GM23338 (cell line): Measurements from ENCODE around the gene MATCAP1. TPM values are rescaled to one million over a fixed set of nuclear protein-coding genes. Genes with fewer than 3 reads are reported as not detected.

Experiments used
- ATAC-seq: fragments of 200-7000 bp; cut with Tn5 transposase; 3 replicates; pipeline ENCODE4 v1.9.1; 2020
- DNase-seq: peaks from one replicate; pipeline ENCODE4 v3.0.0-alpha.2; 2015; ENCODE audit warnings: low spot score
- H2AFZ ChIP-seq: fragments of 200-600 bp; sonication (generic); 2 replicates; pipeline ENCODE4 v1.8.0; 2016; ENCODE audit warnings: antibody characterized with exemption, mild to moderate bottlenecking, moderate library complexity
- H3F3A ChIP-seq: fragments of 200-600 bp; sonication (generic); replicated peaks from 2 replicates; pipeline ENCODE4 v1.8.0; 2017; ENCODE audit warnings: antibody characterized with exemption, mixed run types, low read depth
- H3K27ac ChIP-seq: fragments of 200-600 bp; sonication (generic); 2 replicates; pipeline ENCODE4 v1.6.1; 2016; ENCODE audit warnings: low read depth
- H3K27me3 ChIP-seq: fragments of 200-600 bp; sonication (generic); 2 replicates; pipeline ENCODE4 v1.8.0; 2016; ENCODE audit warnings: mild to moderate bottlenecking, mixed run types, moderate library complexity; ENCODE audit not compliant: insufficient read depth
- H3K36me3 ChIP-seq: fragments of 200-600 bp; sonication (generic); 2 replicates; pipeline ENCODE4 v1.8.0; 2016; ENCODE audit warnings: mild to moderate bottlenecking; ENCODE audit not compliant: insufficient read depth
- H3K4me1 ChIP-seq: fragments of 200-600 bp; sonication (generic); 2 replicates; pipeline ENCODE4 v1.8.0; 2016; ENCODE audit warnings: mild to moderate bottlenecking, moderate library complexity; ENCODE audit not compliant: insufficient read depth
- H3K4me2 ChIP-seq: fragments of 200-600 bp; sonication (generic); 2 replicates; pipeline ENCODE4 v1.7.1; 2017; ENCODE audit warnings: mixed run types
- H3K4me3 ChIP-seq: fragments of 200-600 bp; sonication (generic); 2 replicates; pipeline ENCODE4 v1.6.1; 2016; ENCODE audit warnings: mixed run types
- H3K79me2 ChIP-seq: fragments of 200-600 bp; sonication (generic); replicated peaks from 2 replicates; pipeline ENCODE4 v1.8.0; 2017; ENCODE audit warnings: mild to moderate bottlenecking; ENCODE audit not compliant: insufficient read depth
- H3K9me2 ChIP-seq: fragments of 200-600 bp; sonication (generic); 2 replicates; pipeline ENCODE4 v1.8.0; 2017; ENCODE audit not compliant: insufficient read depth
- H4K20me1 ChIP-seq: fragments of 200-600 bp; sonication (generic); replicated peaks from 2 replicates; pipeline ENCODE4 v1.8.0; 2017; ENCODE audit warnings: mild to moderate bottlenecking; ENCODE audit not compliant: insufficient read depth
- H3K27ac Mint-ChIP-seq: 2 replicates; pipeline ENCODE4 v1.8.0; 2020; ENCODE audit warnings: inconsistent platforms, mild to moderate bottlenecking, moderate library complexity, mixed read lengths
- H3K27me3 Mint-ChIP-seq: 3 replicates; pipeline ENCODE4 v1.8.0; 2022; ENCODE audit warnings: low read depth, mild to moderate bottlenecking, moderate library complexity, mixed read lengths, inconsistent platforms; ENCODE audit not compliant: insufficient read depth, poor library complexity
- H3K36me3 Mint-ChIP-seq: 3 replicates; pipeline ENCODE4 v1.8.0; 2021; ENCODE audit warnings: low read depth, mild to moderate bottlenecking, inconsistent platforms, moderate library complexity, mixed read lengths
- H3K4me1 Mint-ChIP-seq: 3 replicates; pipeline ENCODE4 v1.8.0; 2020; ENCODE audit warnings: mild to moderate bottlenecking, inconsistent platforms, mixed read lengths
- H3K4me3 Mint-ChIP-seq: 3 replicates; pipeline ENCODE4 v1.8.0; 2021; ENCODE audit warnings: moderate library complexity, mild to moderate bottlenecking, inconsistent platforms, mixed read lengths
- H3K9me3 Mint-ChIP-seq: 3 replicates; pipeline ENCODE4 v1.8.0; 2020; ENCODE audit warnings: moderate library complexity, mild to moderate bottlenecking, inconsistent platforms, mixed read lengths
- CREB1 ChIP-seq: fragments of 250-450 bp; sonication (Bioruptor Pico); IDR thresholded peaks from 2 replicates; pipeline ENCODE4 v1.5.0; 2020; ENCODE audit warnings: low read depth, mild to moderate bottlenecking, moderate library complexity
- ETS1 ChIP-seq: IDR thresholded peaks from 2 replicates; pipeline ENCODE4 v1.6.1; 2016; ENCODE audit warnings: antibody characterized with exemption
- POLR2AphosphoS5 ChIP-seq: IDR thresholded peaks from 2 replicates; pipeline ENCODE4 v1.6.1; 2016; ENCODE audit warnings: antibody characterized with exemption, low read depth
- polyA plus RNA-seq: library from polyadenylated mRNA; unstranded; fragments of >200 nt; fragmentation: Nextera tagmentation; extraction: Ambion mirVana; gene quantifications from 2 replicates; pipeline ENCODE4 v1.2.1, GENCODE V29; 2016
- total RNA-seq: library from RNA; depleted of rRNA; stranded (reverse); fragments of >200 nt; shearing (Covaris generic); gene quantifications from 2 replicates; pipeline ENCODE4 v1.2.3, GENCODE V29; 2014
- TF ChIP-seq, protein P1 (sequence below): fragments of 250-450 bp; sonication (Bioruptor Pico); IDR thresholded peaks from 2 replicates; pipeline ENCODE4 v1.5.0; 2020; ENCODE audit warnings: mild to moderate bottlenecking, moderate library complexity
- TF ChIP-seq, protein P2 (sequence below), 2 experiments: fragments of 200-600 bp in 1 of 2; sonication (generic) in 1 of 2; conservative IDR thresholded peaks; 2 replicates each; pipeline versions ENCODE4 v1.5.1 to v1.6.1; 2016 to 2017; ENCODE audit warnings: antibody characterized with exemption in 2 of 2, low read depth in 2 of 2, mild to moderate bottlenecking in 2 of 2, moderate library complexity in 1 of 2

The MATCAP1 gene
- total and polyA plus RNA-seq, 2 experiments from 2014 or later, result 9.5 to 22.7 TPM

DNA sequence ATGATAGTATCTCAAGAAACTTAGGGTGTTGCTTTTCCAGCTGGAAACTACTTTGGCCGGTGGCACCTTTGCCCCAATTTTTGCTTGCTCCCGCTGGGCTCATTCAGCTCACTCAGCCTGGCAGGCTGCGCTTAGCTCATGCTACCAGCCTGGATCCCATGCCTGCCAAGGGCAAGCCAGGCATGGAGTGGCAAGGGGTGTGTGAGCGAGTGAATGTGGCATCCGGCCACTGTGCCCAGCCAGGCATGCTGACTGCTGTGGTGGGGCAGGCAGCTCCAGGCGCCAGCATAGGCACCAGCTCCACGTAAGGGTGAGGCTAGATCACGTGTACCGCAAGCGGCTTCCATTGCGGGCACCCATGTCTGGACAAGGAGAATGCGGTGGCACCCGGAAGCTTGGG lies 42.4 kb downstream of the MATCAP1 start (continued):
- TF ChIP-seq, protein P1, sequence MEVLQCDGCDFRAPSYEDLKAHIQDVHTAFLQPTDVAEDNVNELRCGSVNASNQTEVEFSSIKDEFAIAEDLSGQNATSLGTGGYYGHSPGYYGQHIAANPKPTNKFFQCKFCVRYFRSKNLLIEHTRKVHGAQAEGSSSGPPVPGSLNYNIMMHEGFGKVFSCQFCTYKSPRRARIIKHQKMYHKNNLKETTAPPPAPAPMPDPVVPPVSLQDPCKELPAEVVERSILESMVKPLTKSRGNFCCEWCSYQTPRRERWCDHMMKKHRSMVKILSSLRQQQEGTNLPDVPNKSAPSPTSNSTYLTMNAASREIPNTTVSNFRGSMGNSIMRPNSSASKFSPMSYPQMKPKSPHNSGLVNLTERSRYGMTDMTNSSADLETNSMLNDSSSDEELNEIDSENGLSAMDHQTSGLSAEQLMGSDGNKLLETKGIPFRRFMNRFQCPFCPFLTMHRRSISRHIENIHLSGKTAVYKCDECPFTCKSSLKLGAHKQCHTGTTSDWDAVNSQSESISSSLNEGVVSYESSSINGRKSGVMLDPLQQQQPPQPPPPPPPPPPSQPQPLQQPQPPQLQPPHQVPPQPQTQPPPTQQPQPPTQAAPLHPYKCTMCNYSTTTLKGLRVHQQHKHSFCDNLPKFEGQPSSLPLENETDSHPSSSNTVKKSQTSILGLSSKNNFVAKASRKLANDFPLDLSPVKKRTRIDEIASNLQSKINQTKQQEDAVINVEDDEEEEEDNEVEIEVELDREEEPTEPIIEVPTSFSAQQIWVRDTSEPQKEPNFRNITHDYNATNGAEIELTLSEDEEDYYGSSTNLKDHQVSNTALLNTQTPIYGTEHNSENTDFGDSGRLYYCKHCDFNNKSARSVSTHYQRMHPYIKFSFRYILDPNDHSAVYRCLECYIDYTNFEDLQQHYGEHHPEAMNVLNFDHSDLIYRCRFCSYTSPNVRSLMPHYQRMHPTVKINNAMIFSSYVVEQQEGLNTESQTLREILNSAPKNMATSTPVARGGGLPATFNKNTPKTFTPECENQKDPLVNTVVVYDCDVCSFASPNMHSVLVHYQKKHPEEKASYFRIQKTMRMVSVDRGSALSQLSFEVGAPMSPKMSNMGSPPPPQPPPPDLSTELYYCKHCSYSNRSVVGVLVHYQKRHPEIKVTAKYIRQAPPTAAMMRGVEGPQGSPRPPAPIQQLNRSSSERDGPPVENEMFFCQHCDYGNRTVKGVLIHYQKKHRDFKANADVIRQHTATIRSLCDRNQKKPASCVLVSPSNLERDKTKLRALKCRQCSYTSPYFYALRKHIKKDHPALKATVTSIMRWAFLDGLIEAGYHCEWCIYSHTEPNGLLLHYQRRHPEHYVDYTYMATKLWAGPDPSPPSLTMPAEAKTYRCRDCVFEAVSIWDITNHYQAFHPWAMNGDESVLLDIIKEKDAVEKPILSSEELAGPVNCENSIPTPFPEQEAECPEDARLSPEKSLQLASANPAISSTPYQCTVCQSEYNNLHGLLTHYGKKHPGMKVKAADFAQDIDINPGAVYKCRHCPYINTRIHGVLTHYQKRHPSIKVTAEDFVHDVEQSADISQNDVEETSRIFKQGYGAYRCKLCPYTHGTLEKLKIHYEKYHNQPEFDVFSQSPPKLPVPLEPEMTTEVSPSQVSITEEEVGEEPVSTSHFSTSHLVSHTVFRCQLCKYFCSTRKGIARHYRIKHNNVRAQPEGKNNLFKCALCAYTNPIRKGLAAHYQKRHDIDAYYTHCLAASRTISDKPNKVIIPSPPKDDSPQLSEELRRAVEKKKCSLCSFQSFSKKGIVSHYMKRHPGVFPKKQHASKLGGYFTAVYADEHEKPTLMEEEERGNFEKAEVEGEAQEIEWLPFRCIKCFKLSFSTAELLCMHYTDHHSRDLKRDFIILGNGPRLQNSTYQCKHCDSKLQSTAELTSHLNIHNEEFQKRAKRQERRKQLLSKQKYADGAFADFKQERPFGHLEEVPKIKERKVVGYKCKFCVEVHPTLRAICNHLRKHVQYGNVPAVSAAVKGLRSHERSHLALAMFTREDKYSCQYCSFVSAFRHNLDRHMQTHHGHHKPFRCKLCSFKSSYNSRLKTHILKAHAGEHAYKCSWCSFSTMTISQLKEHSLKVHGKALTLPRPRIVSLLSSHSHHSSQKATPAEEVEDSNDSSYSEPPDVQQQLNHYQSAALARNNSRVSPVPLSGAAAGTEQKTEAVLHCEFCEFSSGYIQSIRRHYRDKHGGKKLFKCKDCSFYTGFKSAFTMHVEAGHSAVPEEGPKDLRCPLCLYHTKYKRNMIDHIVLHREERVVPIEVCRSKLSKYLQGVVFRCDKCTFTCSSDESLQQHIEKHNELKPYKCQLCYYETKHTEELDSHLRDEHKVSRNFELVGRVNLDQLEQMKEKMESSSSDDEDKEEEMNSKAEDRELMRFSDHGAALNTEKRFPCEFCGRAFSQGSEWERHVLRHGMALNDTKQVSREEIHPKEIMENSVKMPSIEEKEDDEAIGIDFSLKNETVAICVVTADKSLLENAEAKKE, result no peak
- no peak for TF ChIP-seq ETS1

DNA sequence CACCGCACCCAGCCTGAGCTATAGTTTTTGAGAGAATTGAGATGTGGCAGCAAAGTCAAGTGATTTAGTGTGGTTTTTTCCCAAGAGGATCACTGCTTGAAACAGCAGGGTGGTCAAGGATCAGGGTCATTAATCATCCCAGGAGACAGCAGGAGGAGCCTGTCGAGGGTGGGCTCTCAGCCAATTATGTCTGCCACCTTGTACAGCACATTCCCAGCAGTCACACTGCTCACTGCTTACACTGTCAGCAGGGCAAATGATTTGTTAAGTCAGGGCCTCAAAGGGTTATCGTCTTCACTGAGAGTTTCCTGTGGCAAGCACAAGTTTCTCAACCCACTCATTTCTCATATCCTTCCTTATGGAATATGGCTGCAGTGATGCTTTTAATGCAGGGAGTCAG lies 46.2 kb downstream of the MATCAP1 start:
- TF ChIP-seq POLR2AphosphoS5 (no peak), CREB1 (CRISPR knock-in tag) (no peak)
- TF ChIP-seq, protein P2, sequence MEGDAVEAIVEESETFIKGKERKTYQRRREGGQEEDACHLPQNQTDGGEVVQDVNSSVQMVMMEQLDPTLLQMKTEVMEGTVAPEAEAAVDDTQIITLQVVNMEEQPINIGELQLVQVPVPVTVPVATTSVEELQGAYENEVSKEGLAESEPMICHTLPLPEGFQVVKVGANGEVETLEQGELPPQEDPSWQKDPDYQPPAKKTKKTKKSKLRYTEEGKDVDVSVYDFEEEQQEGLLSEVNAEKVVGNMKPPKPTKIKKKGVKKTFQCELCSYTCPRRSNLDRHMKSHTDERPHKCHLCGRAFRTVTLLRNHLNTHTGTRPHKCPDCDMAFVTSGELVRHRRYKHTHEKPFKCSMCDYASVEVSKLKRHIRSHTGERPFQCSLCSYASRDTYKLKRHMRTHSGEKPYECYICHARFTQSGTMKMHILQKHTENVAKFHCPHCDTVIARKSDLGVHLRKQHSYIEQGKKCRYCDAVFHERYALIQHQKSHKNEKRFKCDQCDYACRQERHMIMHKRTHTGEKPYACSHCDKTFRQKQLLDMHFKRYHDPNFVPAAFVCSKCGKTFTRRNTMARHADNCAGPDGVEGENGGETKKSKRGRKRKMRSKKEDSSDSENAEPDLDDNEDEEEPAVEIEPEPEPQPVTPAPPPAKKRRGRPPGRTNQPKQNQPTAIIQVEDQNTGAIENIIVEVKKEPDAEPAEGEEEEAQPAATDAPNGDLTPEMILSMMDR (conservative IDR thresholded peaks at IDR 0.05; ENCODE audit: low read depth in 2 of 2), result no peak
- H3K4me3 ChIP-seq, result no peak overlapping the region
- H3K27me3 ChIP-seq, result no peaks in the 10 kb centered on the region
- no peaks in the 10 kb centered on the region for H3K9me2 ChIP-seq
- no peak for DNase-seq
- H3K4me3 Mint-ChIP-seq, result no peak overlapping the region
- H3K27me3 Mint-ChIP-seq, result peaks cover 1% of the 10 kb centered on the region
- H3K36me3 ChIP-seq, result peaks cover 21% of the 10 kb centered on the region; the same call in 1 of the 2 replicates
- H3K27ac ChIP-seq, result no peak overlapping the region
- no peaks in the 10 kb centered on the region for H3F3A ChIP-seq
- no peaks in the 10 kb centered on the region for H3K79me2 ChIP-seq
- H4K20me1 ChIP-seq, result peaks cover 5% of the 10 kb centered on the region; the same call in 1 of the 2 replicates
- H3K4me1 ChIP-seq, result no peaks in the 10 kb centered on the region
- H3K4me2 ChIP-seq, result no peak overlapping the region
- peaks cover 51% of the 10 kb centered on the region for H3K36me3 Mint-ChIP-seq
- no peaks in the 10 kb centered on the region for H3K4me1 Mint-ChIP-seq
- ATAC-seq, result no peak
- H3K9me3 Mint-ChIP-seq, result no peaks in the 10 kb centered on the region
- H2AFZ ChIP-seq, result no peak overlapping the region
- no peak overlapping the region for H3K27ac Mint-ChIP-seq
